Mesenteric fat pad (tissue), 1 donor: ENCODE measurements around the gene SERPINA4. TPM values are rescaled to one million over a fixed set of nuclear protein-coding genes. Genes with fewer than 3 reads are reported as not detected.
A peak's percentile ranks its signal among the peaks of the same experiment; 100 is the strongest.

ENCODE experiments used
- DNase-seq: peaks from one replicate; pipeline ENCODE4 v3.0.0-alpha.2; 2020; ENCODE audit warnings: low spot score
- total RNA-seq: library from RNA; stranded (reverse); fragmentation: NEBNext Ultra II Directional; extraction: Animal tissue kit (Norgen Biotek cat#: 25700); gene quantifications from one replicate; pipeline ENCODE4 v1.2.1, GENCODE V29; 2021
- donor health status: DM: yes; HTN: yes; CAD: no.

Gene SERPINA4
- total RNA-seq, 1 donor from 2014 or later, result not detected

- DNase-seq, result no peak
Observed at GRCh38 chr14:94542111-94542810, 19.0 kb upstream of the SERPINA4 start.

DNA sequence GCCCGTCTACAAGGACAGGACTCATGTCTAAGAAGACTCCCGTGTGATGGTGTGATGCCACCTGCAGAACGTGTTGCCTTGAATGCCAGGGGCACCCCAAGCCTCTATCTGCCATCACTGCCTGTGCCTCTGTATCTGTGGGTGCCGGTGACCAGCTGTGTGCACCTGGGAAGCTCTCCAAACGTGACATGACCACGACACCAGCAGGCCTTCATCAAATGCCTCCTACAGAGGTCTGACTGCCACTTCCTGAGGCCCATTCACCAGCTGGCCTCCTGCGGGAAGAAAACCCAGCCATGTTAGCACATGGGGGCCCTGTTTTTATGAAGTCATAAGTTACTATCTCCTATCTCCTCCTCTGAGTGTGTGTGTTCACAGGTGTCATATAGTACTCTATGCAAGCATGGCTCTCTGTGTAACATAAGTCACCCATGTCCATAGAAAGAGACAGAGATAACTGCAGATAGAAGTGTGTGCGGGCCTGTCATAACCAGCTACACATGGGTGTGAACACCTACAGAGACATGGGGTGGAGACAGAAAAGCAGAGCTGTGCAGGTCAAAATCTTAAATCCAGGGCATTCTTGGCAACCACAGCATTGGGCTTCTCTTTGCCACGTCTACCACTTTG, 18.3 kb upstream of the SERPINA4 start:
- no peak for DNase-seq

DNA sequence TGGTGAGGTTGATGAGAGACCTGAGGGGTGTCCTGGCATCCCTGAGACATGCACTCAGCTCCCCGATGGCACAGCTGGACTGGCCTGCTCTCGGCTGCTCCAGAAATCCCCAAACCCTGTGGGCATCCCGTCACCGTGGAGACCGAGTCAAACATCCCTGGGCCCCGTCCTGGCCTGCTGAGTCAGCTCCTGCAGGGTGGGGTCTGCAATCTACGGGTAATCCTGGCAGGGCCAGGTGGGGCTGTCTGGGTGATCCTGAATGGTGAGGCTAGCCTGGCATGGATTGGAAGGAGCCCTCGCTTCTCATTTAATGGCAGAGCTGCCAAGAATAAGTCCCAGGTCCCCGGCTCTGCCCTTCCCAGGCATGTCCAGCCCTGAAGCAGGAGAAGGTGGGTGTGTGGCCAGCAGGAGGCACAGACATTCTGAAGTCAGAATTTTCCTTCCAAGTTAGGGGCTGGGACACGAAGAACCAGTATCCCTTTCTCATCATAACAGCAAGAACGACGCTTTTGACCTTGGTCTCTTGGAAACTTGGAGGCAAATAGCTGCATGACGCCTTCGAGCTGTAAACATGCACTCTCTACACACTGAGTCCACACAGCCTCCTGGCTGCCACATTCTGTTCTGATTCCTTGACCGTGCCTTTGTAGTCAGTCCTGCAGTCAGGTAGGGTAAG, 17.7 kb upstream of the SERPINA4 start:
- DNase-seq, result no peak

- DNase-seq, result no peak
Observed at GRCh38 chr14:94544726-94545125, 16.5 kb upstream of the SERPINA4 start.

GRCh38 chr14:94545131-94545841, 16.0 kb upstream of the SERPINA4 start:
- peak; percentile 69 for DNase-seq

DNA sequence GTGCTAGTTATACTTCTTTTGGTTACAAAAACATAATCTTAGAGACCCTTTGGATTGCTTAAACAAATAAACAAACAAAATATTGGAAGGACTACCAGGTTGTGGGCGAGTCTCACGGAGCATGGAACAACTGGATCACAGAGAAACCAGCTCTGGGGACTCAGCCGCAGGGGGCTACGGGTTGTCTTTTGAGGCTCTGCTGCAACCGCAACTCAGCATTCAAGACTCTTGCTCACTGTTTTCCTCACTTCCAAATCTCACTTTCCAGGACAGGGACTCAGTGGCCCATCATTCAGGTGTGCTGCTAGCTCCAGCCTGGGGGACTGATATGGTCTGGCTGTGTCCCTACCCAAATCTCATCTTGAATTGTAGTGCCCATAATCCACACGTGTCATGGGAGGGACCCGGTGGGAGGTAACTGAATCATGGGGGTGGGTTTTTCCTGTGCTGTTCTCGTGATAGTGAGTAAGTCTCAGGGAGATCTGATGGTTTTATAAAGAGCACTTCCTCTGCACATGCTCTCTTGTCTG, 14.0 kb upstream of the SERPINA4 start:
- peak; percentile 26 for DNase-seq

- peak; percentile 57 for DNase-seq
Observed at GRCh38 chr14:94547726-94548125, 13.5 kb upstream of the SERPINA4 start.

DNA sequence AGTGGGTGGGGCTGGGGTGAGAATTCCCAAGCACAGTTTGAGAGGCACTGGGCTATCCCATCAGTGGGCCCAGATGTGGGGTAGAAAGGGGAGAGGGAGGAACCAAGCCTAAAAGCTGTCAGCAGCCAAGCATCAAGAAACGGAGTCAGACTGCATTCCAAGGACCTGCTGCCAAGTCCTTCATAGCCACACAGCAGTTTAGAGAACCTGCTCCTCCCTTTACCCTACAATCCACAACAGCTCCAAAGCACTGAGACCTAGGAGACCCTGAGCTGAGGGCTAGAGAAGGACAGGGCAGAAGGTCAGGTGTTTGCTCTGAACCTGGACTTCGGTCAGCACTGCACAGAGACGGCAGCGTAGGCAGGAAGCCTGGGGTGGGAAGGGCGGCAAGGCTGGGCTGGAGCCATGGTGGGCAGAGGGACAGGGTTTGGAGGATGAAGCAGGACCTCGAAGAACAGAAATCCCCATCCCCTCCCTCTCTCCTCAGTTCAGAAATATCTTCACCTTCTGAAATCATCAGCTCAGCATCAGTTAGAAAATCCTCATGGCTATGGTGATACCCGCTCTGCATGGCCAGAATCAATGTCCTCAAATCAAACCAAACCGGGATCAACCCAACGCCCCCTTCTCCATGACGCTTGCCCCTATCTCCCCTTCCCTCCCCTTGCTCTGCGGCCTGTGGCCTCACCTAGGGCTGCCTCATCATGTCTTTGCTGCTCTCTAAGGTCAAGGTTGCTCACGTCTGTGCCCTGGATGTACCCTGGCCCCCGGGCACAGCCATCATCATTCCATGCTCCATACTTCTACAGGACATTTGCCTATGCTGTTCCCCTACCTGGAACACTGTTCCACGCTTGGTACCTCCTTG, 12.9 kb upstream of the SERPINA4 start:
- peak; percentile 39 for DNase-seq

- no peak for DNase-seq
Observed at GRCh38 chr14:94548999-94549985, 11.9 kb upstream of the SERPINA4 start.

DNA sequence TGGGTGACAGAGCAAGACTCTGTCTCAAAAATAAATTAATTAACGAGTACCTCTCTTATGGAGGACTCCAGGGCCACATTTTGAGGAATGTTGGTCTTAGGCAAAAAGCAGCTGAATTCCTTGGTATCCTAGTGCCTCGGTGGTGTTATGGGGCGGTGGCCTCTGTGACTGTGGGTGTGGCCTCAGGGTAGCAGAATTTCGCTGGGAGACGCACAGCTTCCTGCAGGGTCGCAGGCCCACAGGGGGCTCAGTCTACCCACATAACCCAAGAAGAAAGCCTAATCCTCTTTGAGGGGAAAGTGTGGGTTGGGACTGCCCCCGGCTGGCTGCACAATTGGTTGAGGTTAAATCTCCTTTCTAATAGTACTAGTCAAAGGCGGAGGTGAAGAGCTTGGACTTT, 11.2 kb upstream of the SERPINA4 start:
- DNase-seq, result no peak

- peak; percentile 65 for DNase-seq
Observed at GRCh38 chr14:94555991-94556390, 5.3 kb upstream of the SERPINA4 start.

- no peak for DNase-seq
Observed at GRCh38 chr14:94557327-94557726, 3.9 kb upstream of the SERPINA4 start.

DNA sequence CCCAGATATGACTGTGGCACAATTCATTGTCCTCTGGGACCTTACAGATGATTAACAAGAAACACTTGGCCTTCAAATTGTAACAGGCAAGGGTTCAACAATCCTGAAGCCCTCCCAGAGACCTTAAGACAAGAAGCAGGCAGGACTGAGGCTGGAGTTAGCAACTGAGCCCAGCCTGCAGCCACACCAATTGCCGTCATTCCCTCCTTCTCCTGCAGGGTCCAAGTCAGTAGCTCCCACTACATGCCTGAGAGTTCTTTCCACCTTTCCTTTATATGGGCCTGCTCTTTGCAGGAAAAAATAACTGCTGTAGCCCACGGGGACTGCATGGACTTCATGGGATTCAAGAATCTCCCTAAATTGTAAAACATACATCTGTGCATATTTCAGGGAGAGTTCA, 2.4 kb upstream of the SERPINA4 start:
- peak; percentile 8 for DNase-seq

GRCh38 chr14:94559638-94560290, 1.5 kb upstream of the SERPINA4 start:
- DNase-seq, result peak; percentile 37

DNA sequence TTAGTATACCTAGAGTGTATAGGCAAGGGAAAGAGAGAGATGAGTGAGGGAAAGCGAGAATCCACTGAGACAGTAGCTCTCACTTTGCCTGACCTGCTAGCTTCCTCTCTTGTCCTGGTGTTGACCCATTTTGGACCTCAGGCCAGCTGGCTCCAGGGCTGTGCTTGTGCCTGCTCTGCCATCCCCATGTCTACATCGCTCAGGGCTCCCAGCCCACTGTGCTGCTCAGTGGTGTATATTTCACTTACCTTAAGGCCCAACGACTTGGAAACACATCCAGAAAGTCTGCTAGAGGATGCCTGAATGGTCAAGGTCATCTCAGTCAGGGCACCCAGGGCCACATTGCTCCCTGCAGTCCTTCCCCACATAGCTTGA, 964 bp upstream of the SERPINA4 start:
- no peak for DNase-seq

DNA sequence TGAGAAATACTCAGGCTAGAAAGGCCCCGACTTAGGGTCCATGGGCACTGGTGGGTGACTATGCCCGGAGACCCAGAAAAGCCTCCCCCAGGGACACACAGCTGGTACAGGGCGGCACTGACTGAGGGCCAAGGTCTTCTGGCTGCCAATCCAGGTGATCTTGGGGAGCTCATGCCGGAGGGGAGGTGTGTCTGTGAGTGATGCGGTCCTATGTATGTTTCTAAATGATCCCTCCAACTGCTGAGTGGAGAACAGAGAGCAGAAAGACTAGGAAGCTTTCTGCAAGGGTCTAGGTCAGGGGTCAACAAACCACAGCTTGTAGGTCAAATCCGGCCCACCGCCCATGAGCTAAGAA, 391 bp downstream of the SERPINA4 start:
- DNase-seq, result peak; percentile 35

DNA sequence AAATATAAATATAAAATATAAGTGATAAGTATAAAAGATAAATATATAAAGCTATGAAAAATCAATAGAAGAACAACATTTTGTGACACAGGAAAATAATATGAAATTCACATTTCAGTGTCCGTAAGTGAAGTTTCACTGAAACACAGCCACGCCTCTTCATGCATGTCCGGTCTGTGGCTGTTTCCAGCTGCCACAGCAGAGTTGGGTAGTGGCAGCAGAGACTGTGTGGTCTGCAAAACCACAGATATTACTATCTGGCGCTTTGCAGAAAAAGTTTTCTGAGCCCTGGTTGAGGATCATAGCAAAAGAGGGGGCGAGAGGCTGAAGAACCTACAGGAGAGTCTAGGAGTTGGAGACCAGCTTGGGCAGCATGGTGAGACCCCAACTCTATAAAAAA, 780 bp downstream of the SERPINA4 start:
- DNase-seq, result peak; percentile 5

DNA sequence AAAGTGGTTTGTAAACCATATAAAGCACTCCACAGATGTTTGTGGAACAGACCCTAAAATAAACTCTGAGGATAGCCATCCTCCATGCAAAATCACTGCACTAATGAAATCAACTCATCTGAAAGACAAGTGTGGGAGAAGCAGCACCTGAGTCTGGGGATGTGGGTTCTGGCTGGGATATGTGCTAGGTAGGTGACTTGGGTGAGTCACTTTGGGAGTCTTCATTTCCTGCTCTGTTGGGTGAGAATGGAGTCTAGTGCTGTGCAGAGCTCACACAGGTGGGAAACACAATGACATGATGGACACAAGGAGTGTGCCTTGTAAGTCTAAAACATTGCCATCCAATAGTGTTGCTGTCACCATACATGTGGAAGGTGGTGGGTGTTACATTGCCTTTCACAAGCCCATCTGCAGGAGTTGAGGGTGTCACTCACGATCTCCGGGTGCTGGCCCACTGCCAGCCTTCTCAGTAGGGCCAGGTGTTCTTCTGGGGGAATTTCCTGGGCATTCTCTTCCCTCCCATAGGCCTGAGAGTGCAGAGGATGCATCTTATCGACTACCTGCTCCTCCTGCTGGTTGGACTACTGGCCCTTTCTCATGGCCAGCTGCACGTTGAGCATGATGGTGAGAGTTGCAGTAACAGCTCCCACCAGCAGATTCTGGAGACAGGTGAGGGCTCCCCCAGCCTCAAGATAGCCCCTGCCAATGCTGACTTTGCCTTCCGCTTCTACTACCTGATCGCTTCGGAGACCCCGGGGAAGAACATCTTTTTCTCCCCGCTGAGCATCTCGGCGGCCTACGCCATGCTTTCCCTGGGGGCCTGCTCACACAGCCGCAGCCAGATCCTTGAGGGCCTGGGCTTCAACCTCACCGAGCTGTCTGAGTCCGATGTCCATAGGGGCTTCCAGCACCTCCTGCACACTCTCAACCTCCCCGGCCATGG, 2.0 kb downstream of the SERPINA4 start:
- DNase-seq, result peak; percentile 68
